ENCODE measurements around the gene ALLC. TPM values are rescaled to one million over a fixed set of nuclear protein-coding genes. Genes with fewer than 3 reads are reported as not detected.

The ALLC gene
- polyA plus RNA-seq, 1 of the 3 experiments (the other 2 are of a cell fraction) = not detected

DNA sequence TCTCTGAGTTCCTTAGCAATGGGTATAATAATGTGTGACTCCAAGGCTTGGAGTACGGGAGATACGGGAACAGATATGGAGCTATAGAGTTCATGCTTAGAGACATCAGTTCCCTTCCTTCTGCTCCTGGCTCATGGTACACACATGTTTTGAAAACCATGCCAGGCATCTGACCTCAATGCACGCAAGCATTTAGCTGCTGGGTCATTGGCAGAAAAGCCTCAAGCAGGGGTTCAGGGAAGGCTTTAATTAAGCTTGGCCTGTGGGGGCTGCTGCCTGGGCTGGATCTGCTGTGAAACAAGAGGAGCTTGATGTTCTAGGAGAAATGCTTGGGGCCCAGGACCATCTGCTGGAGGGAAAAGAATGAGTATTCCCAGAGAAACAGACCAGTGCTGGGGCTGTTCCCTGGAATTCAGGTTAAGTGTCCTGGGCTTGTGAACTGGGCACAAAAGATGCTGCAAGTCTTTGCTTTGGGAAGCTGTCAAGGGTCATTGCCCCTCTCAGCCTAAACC lies 3.2 kb downstream of the ALLC start:
- H3K9me2 ChIP-seq = no peaks in the 10 kb centered on the region
- no peak for TF ChIP-seq FOXM1 (IDR thresholded peaks at IDR 0.05; ENCODE audit: low read depth)
- TF ChIP-seq CHD2 (IDR thresholded peaks at IDR 0.05; ENCODE audit: low read length, partially characterized antibody) = no peak
- no peak for TF ChIP-seq USF1 (IDR thresholded peaks at IDR 0.05; ENCODE audit: borderline replicate concordance, low read depth)
- TF ChIP-seq EZH2phosphoT487 (IDR thresholded peaks at IDR 0.05; ENCODE audit: borderline replicate concordance, low read depth) = no peak
- no peak for TF ChIP-seq JUND (IDR thresholded peaks at IDR 0.05)
- TF ChIP-seq CTCF (IDR thresholded peaks at IDR 0.05) = no peak
- TF ChIP-seq SIN3A (IDR thresholded peaks at IDR 0.05; ENCODE audit: borderline replicate concordance, low read depth, low read length) = no peak
- no peak for TF ChIP-seq FOSL2 (IDR thresholded peaks at IDR 0.05; ENCODE audit: borderline replicate concordance, low read depth)
- no peak for TF ChIP-seq POLR2AphosphoS5 (IDR thresholded peaks at IDR 0.05; ENCODE audit: low read depth, low read length)
- no peak for TF ChIP-seq MAX (IDR thresholded peaks at IDR 0.05; ENCODE audit: low read depth)
- TF ChIP-seq, protein P1, sequence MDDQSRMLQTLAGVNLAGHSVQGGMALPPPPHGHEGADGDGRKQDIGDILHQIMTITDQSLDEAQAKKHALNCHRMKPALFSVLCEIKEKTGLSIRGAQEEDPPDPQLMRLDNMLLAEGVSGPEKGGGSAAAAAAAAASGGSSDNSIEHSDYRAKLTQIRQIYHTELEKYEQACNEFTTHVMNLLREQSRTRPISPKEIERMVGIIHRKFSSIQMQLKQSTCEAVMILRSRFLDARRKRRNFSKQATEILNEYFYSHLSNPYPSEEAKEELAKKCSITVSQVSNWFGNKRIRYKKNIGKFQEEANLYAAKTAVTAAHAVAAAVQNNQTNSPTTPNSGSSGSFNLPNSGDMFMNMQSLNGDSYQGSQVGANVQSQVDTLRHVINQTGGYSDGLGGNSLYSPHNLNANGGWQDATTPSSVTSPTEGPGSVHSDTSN (IDR thresholded peaks at IDR 0.05) = no peak
- no peak for TF ChIP-seq RAD21 (IDR thresholded peaks at IDR 0.05; ENCODE audit: low read length)
- no peak for TF ChIP-seq RXRA (IDR thresholded peaks at IDR 0.05; ENCODE audit: borderline replicate concordance, low read depth)
- TF ChIP-seq RCOR1 (IDR thresholded peaks at IDR 0.05; ENCODE audit: low read length) = no peak
- TF ChIP-seq NFIC (IDR thresholded peaks at IDR 0.05; ENCODE audit: borderline replicate concordance) = no peak
- TF ChIP-seq TCF12 (IDR thresholded peaks at IDR 0.05) = no peak
- TF ChIP-seq FOXJ3 (CRISPR knock-in tag; IDR thresholded peaks at IDR 0.05) = no peak
- no peak for TF ChIP-seq GABPA (IDR thresholded peaks at IDR 0.05; ENCODE audit: low read depth)
- TF ChIP-seq, protein P2, sequence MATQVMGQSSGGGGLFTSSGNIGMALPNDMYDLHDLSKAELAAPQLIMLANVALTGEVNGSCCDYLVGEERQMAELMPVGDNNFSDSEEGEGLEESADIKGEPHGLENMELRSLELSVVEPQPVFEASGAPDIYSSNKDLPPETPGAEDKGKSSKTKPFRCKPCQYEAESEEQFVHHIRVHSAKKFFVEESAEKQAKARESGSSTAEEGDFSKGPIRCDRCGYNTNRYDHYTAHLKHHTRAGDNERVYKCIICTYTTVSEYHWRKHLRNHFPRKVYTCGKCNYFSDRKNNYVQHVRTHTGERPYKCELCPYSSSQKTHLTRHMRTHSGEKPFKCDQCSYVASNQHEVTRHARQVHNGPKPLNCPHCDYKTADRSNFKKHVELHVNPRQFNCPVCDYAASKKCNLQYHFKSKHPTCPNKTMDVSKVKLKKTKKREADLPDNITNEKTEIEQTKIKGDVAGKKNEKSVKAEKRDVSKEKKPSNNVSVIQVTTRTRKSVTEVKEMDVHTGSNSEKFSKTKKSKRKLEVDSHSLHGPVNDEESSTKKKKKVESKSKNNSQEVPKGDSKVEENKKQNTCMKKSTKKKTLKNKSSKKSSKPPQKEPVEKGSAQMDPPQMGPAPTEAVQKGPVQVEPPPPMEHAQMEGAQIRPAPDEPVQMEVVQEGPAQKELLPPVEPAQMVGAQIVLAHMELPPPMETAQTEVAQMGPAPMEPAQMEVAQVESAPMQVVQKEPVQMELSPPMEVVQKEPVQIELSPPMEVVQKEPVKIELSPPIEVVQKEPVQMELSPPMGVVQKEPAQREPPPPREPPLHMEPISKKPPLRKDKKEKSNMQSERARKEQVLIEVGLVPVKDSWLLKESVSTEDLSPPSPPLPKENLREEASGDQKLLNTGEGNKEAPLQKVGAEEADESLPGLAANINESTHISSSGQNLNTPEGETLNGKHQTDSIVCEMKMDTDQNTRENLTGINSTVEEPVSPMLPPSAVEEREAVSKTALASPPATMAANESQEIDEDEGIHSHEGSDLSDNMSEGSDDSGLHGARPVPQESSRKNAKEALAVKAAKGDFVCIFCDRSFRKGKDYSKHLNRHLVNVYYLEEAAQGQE (IDR thresholded peaks at IDR 0.05; ENCODE audit: low read depth, low read length) = no peak
- no peak overlapping the region for H3K27ac ChIP-seq (ENCODE audit: low read depth in 2 of 2, low read length in 1 of 2)
- POLR2A ChIA-PET = no interaction called here
- H3K9me3 ChIP-seq = no peaks in the 10 kb centered on the region
- H3K4me3 ChIP-seq (ENCODE audit: low read depth in 2 of 2, low read length in 1 of 2) = no peak overlapping the region
- no peaks in the 10 kb centered on the region for H3K27me3 ChIP-seq (ENCODE audit: insufficient read depth)
- H4K20me1 ChIP-seq (ENCODE audit: insufficient read depth) = no peaks in the 10 kb centered on the region
- no peaks in the 10 kb centered on the region for H3K79me2 ChIP-seq (ENCODE audit: insufficient read depth)
- 98% methylated on average over 3 of the region's 3 CpGs for WGBS (ENCODE audit: low lambda C conversion rate)
- DNase-seq = no peak
- no peaks in the 10 kb centered on the region for H3F3A ChIP-seq (replicated peaks; ENCODE audit: insufficient read depth)
- no peak overlapping the region for H3K9ac ChIP-seq
- no peak overlapping the region for H3K4me2 ChIP-seq
- H3K4me1 ChIP-seq (ENCODE audit: control insufficient read depth in 1 of 2, insufficient read depth in 2 of 2, low read depth in 1 of 2, low read length in 1 of 2) = peaks cover 0 to 14% of the 10 kb centered on the region in 2 experiments; a peak in 1 of 4 replicates
- no peak overlapping the region for H2AFZ ChIP-seq (ENCODE audit: low read depth)
- CTCF ChIA-PET = interaction anchor here (0.8 to 1.1 kb wide), 4 partner anchors 8 to 18 kb away, joined by 3 to 6 read pairs (median 3); no protein-coding TSS in a partner anchor
- no peaks in the 10 kb centered on the region for H3K36me3 ChIP-seq (replicated peaks in 1 of 2; ENCODE audit: control insufficient read depth in 1 of 2, insufficient read depth in 2 of 2, low read length in 1 of 2)
